Fibroblast of villous mesenchyme (primary cell): ENCODE measurements around the gene RIC1. TPM values are rescaled to one million over a fixed set of nuclear protein-coding genes. Genes with fewer than 3 reads are reported as not detected.
A peak's percentile ranks its signal among the peaks of the same experiment; 100 is the strongest.
"Not testable (repeated sequence)": the region's sequence is repeated elsewhere in the genome, so short reads cannot be mapped to it uniquely, and the experiment has no call there.

ENCODE experiments used
- DNase-seq: peaks from one replicate; pipeline ENCODE4 v3.0.0-alpha.2; 2010; ENCODE audit warnings: low read depth
- H3K4me3 ChIP-seq: 2 replicates; pipeline ENCODE4 v1.5.1; 2011; ENCODE audit warnings: low read depth, mild to moderate bottlenecking, low read length
- CTCF ChIP-seq: IDR thresholded peaks from 2 replicates; pipeline ENCODE4 v1.5.1; 2012; ENCODE audit warnings: low read depth, mild to moderate bottlenecking, low read length; ENCODE audit not compliant: insufficient read depth
- total RNA-seq: library from RNA; depleted of rRNA; stranded (reverse); fragments of >200 nt; gene quantifications from 2 replicates; pipeline ENCODE4 v1.2.3, GENCODE V29; 2012

RIC1 gene
- total RNA-seq, 1 donor, result 71.2 TPM

GRCh38 chr9:5620494-5620893 is 8.4 kb upstream of the RIC1 start:
- no peak overlapping the region for H3K4me3 ChIP-seq
- no peak for TF ChIP-seq CTCF
- DNase-seq, result no peak

- TF ChIP-seq CTCF, result no peak
- DNase-seq, result peak; percentile 54
These were observed 7.6 kb upstream of the RIC1 start for GRCh38 chr9:5621327-5621726.

GRCh38 chr9:5622016-5622415 is 6.9 kb upstream of the RIC1 start:
- H3K4me3 ChIP-seq, result no peak overlapping the region
- peak; percentile 92 for DNase-seq
- TF ChIP-seq CTCF, result no peak

More at GRCh38 chr9:5621327-5621726, 7.6 kb upstream of the RIC1 start:
- no peak overlapping the region for H3K4me3 ChIP-seq

- no peak for DNase-seq
- no peak for TF ChIP-seq CTCF
- H3K4me3 ChIP-seq, result no peak overlapping the region
These were observed 4.3 kb upstream of the RIC1 start for GRCh38 chr9:5624655-5625054.

- TF ChIP-seq CTCF, result no peak
- DNase-seq, result peak; percentile 64
- H3K4me3 ChIP-seq, result peak overlapping the region; percentile 89
These were observed 1.9 kb upstream of the RIC1 start for GRCh38 chr9:5626727-5627634.

GRCh38 chr9:5627686-5628085 is 1.2 kb upstream of the RIC1 start:
- peak overlapping the region; percentile 89 for H3K4me3 ChIP-seq

GRCh38 chr9:5628183-5628529 is 751 bp upstream of the RIC1 start:
- TF ChIP-seq CTCF, result no peak
- DNase-seq, result no peak
- H3K4me3 ChIP-seq, result peak overlapping the region; percentile 89

More at GRCh38 chr9:5627686-5628085, 1.2 kb upstream of the RIC1 start:
- DNase-seq, result not testable (repeated sequence)
